ENCODE data around the gene SOX9. TPM values are rescaled to one million over a fixed set of nuclear protein-coding genes. Genes with fewer than 3 reads are reported as not detected.
"Not testable (repeated sequence)": the region's sequence is repeated elsewhere in the genome, so short reads cannot be mapped to it uniquely, and the experiment has no call there.

SOX9 gene
- total RNA-seq, 1 donor from 2014 or later: 67.0 TPM

- DNase-seq (ENCODE audit: low spot score): no peak
These were observed 9.4 kb upstream of the SOX9 start for GRCh38 chr17:72111336-72111923.

- not testable (repeated sequence) for DNase-seq (ENCODE audit: low spot score)
These were observed 8.9 kb upstream of the SOX9 start for GRCh38 chr17:72111926-72112325.

GRCh38 chr17:72113751-72114150, 7.1 kb upstream of the SOX9 start:
- no peak for DNase-seq (ENCODE audit: low spot score)

- DNase-seq (ENCODE audit: low spot score): no peak
These were observed 4.9 kb upstream of the SOX9 start for GRCh38 chr17:72115781-72116525.

GRCh38 chr17:72116661-72117521, 3.9 kb upstream of the SOX9 start:
- no peak for DNase-seq (ENCODE audit: low spot score)

GRCh38 chr17:72117535-72118334, 3.1 kb upstream of the SOX9 start:
- no peak for DNase-seq (ENCODE audit: low spot score)

- DNase-seq (ENCODE audit: low spot score): peak; percentile 86
These were observed 2.3 kb upstream of the SOX9 start for GRCh38 chr17:72118335-72119076.

GRCh38 chr17:72119077-72119872, 1.5 kb upstream of the SOX9 start:
- no peak for DNase-seq (ENCODE audit: low spot score)

- DNase-seq (ENCODE audit: low spot score): no peak
These were observed 763 bp upstream of the SOX9 start for GRCh38 chr17:72119873-72120641.

GRCh38 chr17:72121164-72122009, 567 bp downstream of the SOX9 start:
- DNase-seq (ENCODE audit: low spot score): no peak

GRCh38 chr17:72122010-72122764, 1.4 kb downstream of the SOX9 start:
- DNase-seq (ENCODE audit: low spot score): no peak

GRCh38 chr17:72122765-72123529, 2.1 kb downstream of the SOX9 start:
- no peak for DNase-seq (ENCODE audit: low spot score)

- DNase-seq (ENCODE audit: low spot score): no peak
These were observed 3.0 kb downstream of the SOX9 start for GRCh38 chr17:72123530-72124437.

- DNase-seq (ENCODE audit: low spot score): no peak
These were observed 3.6 kb downstream of the SOX9 start for GRCh38 chr17:72124438-72124775.

GRCh38 chr17:72125226-72125651, 4.4 kb downstream of the SOX9 start:
- no peak for DNase-seq (ENCODE audit: low spot score)

GRCh38 chr17:72125742-72126141, 4.9 kb downstream of the SOX9 start:
- DNase-seq (ENCODE audit: low spot score): no peak

Measured in mucosa of gallbladder (tissue), 1 donor.